NCI-H146 (cell line): ENCODE results near the gene RIGI.
"Not testable (repeated sequence)": the region's sequence is repeated elsewhere in the genome, so short reads cannot be mapped to it uniquely, and the experiment has no call there.

Experiments
- DNase-seq: peaks from one replicate; lab custom pipeline; 2025; lab: John Stamatoyannopoulos, UW

RIGI gene

DNA sequence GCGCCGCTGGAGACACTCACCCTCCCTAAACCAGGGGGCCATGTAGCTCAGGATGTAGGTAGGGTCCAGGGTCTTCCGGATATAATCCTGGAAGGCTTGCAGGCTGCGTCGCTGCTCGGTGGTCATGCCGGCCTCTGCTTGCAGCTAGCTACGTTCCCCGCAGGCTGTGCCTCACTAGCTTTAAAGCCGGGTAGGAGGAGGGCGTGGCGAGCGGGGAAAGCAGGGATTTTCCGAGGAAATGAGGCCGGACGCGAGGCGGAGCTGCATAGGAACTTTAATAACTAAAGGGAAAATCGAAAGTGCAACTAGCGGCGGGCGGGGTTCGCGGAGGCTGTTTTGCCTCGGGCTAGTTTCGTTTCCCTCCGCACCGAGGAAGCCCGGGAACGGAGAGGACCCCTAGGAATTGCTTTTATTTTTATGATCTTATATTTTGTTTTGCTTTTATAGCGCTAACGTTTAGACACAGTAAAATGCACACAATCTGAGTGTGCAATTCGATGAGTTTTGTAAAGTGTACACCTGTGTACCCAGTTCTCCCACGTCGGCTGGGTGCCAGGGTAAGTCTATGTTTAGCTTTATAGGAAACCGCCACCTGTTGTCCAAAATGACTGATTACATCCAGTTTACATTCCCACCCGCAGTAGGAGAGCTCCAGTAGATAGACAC is at the start of gene RIGI:
Gene RIGI, minus strand, starts transcription at position 156 of the 666 bp plus-strand sequence. Its CDS starts 30 bp downstream, at position 126.
- peak; percentile 94 for DNase-seq

DNA sequence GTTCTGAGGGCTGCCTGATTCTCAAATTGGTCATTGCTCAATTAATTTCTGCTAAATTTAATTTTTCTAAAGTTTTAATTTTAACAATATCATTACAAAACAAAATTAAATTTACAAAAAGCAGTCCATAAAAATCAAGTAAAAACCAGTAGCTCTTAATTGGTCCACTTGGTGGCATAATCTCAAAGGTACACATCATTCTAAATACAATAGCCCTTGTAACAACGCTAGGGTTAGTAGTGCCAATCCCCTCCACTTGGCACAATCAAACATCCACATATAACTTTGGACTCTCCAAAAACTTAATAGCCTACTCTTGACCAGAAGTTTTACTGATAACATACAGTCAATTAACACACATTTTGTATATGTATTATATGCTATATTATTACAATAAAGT is 48.9 kb upstream of the RIGI start:
- DNase-seq, result no peak

DNA sequence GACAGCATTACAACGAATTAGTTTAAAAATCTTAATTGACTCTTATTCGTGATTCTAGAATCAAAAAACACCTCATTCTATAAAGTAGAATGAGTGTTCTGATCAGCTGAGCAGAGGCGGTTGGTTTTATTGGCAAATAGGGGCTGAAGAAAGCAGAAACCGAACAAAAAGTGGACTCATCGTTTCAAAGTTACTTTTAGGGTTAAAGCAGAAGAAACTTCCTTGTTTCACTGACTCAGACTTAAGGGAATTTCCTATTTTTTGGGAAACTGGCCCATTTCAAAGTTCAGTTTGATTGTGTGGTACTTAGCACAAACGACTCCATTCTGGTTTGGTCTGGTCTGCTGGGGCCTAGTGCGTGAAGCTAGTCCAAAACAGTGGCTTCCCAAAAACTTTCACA is 47.8 kb upstream of the RIGI start:
- DNase-seq, result no peak

DNA sequence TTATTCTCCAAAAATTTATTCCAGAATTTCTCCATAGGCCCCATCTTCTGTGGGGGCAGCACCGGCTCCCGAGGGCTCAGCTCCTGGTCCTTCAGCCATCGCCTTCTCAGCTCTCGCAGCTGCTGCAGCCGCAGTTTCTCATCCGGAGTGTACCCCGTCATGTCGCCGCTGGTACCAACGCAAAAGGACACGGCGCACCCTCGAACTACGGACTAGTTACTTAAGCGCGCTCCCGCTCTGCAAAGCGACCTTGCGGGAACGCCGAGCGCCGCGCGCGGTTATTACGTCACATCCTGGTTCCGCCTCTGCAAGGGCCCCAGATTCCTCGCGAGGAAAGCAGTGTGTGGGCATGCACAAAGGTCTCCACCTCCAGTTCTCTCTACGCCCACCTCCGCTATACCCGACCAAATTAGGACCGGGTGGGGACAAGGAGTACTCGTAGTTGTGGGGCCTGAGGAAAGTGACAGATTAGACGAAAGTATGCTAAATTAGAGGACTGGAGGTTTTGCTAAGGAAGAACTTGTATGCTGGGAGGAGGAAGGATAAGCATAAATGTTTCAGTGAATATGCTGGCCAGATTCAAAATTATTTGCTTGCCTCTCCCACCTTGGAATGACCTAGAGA is 47.0 kb upstream of the RIGI start, which contains the start of gene NDUFB6:
Gene NDUFB6, minus strand, starts transcription at position 260 of the 624 bp plus-strand sequence. Its CDS starts 99 bp downstream, at position 161.
- peak; percentile 95 for DNase-seq

DNA sequence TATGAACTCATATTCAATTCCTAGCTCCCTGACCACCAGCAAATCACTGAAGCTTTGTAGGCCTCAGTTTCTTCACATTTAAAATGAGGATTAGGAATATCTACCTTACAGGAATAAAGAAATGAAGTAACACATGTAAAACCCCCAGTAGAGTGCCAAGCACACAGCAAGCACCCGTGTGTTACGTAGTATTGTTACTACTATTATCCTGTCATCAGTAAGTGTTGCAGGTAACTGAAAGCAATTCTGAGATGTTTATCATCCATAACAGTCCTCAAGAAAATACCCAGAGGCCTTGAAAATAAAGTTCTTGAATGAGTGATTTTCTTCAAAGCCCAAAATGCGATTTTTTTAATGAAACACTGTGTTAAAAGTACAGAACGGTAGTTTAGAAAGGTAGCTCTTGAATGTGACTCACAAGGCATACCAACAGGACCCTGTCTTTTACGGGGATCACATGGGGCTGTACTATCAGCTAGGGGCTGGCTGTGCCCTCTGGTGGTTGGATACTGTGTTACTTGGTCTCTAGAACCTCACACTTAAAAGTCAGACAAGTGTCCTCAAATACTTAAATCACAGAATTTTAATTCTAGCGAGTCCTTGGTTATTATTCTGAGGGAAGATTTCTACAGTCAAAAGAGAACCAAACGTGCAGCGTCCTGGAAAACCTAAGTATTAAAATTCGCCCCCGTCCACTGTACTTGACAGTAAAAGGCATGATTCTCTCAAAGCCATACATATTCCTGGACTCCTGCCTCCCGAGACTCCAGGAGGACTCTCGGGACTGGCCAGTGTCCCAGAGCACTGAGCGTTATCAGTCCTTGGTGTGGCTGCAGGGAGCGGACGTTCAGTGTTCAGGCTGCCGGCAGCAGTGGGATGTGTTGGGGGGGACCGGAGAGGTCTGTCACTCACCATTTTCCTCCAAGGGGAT is 46.2 kb upstream of the RIGI start:
- DNase-seq, result peak; percentile 72

DNA sequence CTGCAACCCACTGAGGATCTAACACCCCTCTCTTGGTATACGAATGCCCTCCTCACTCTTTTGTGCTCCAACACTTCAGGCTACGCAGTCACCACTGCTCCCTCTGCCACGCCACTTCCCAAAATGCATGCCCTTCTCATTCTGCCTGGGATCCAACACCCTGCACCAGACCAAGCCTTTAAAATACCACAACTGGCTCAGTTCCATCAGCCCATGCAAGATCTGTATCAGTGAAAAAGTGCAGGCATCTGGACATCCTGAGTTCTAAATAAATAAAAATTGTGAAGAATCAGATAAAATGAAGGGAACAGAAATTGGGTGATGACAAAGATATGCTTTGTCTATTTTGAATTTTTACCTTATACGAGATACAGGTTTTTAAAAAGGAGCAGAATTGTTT is 44.3 kb upstream of the RIGI start:
- DNase-seq, result no peak

DNA sequence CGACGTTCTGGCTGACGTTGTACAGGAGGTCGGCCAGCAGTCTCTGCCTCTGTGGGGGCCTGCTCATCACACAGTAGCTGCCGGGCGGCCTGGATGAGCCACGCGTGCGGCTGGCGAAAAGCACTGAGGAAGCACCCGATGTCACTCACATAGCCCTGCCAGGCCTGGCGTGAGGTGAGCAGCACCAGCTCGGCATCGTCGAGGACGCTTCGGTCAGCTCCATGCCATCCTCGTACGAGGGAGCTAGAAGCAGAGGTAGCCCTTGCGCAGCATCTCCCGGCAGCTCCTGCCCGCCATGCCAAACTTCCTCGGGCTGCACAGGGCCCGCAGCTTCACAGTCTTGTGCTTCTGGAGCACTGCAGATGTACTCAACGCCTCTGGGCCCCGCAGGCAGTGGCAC is 40.8 kb upstream of the RIGI start:
- DNase-seq, result no peak

DNA sequence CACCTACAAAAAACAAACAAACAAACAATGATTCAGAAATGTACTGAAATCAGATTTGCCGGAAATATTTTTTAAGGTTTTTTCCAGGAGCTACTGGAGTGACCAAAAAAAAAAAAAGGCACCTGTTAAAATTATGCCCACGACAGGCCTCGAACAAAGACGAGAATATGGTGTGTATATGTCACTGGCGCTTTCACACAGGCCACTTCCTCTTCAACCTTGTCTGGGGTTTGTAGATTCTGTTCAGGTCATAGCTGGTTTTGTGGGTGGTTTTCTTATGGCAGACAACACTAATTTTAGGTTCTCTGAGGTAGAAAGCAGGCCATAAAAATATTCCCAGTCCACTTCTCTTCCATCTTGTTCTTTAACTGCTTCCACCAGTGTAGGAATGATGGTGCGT is 40.0 kb upstream of the RIGI start:
- DNase-seq, result no peak

DNA sequence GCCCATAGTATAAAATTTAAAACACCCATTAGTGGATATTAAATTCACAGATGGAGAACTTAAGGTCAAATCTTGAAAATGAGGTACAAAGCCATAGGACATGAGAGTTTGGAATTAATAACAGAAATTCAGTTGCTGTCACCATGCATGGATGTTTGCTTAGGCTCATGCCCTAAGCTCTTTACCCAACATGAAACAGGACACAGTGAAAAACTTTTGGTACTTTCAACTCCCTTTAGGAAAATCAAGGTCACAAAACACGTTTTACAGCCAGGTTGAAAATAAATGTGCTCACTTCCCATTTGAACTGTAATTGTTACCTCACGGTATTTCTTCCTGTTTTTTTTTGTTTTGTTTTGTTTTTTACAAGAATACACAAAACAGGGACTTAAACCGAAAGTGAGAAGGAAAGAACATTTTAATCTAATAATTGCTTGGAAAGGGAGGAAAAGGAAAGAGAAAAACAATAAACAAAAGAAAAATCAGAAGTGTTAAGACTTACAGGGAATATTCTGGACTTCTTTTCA is 32.5 kb upstream of the RIGI start:
- no peak for DNase-seq

DNA sequence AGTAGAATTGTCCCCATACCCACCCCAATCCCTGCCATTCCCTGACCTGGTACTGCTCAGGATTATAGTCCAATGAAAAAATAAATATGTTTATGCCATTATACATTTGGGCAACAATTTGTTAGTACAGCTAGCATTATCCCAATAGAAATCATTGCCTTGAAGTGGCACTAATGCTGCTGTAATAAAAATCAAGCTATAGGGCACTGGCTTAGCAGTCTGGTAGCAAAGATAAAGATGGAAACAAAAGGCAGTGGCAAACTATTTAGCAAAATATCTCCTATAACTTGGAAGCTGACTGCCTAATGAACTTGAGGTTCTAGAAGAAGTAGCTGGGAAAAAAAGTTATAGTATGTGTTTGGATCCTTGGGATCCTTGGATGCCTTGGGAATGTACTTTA is 28.6 kb upstream of the RIGI start:
- DNase-seq, result no peak

DNA sequence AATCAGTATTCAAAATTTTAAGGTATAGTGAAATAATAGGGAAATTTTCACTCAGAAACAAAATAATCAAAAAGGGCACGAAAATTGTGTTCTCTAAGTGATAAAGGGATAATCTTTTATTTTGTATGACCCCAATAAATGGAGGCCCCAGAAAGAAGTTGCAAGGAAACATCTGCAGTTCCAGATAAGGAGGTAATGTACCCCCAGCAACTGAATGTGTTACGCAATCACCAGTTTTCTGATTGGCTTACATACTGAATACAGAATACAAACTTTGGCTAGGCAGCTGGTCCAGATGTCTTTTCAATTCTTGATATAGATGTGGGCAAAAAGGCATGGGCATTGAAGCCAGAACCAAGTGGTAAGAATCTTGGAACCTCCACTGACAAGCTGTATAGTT is 28.1 kb upstream of the RIGI start:
- no peak for DNase-seq

DNA sequence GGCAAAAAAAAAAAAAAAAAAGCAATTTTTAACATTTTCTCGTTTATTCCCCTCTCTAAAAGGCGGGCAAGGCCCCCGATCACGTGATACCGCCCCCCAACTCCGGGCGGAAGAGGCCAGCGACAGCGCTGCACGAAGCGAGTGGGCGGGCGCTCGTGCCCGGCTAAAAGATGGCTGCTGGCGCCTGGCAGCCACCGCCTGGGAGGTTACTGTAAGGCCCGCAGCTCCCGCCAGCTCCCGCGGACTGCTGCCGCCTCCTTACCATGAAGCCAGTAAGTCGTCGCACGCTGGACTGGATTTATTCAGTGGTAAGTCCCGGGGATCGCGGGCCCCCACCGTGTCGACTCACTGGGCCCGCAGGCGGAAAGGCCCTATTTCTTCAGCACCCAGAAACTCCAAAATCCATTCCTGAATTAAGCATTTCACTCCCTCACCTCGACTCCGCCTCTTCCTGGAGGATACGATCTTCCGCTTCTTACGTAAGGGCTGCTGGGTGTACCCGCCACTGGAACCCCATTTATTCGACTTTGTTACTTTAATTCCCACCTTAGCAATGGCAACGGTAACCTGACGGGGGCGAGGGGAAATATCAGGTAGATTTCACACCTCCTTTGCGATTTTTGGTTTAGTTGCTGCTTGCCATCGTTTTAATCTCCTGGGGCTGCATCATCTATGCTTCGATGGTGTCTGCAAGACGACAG is 26.3 kb upstream of the RIGI start, which contains the start of the genes SMIM27 and TOPORS:
Gene SMIM27, plus strand, starts transcription at position 156 of the 701 bp plus-strand sequence. Its CDS starts 108 bp downstream, at position 264.
Gene TOPORS, minus strand, starts transcription at position 415 of the 701 bp plus-strand sequence. Its CDS starts 150 bp downstream, at position 265.
- DNase-seq, result peak; percentile 94

DNA sequence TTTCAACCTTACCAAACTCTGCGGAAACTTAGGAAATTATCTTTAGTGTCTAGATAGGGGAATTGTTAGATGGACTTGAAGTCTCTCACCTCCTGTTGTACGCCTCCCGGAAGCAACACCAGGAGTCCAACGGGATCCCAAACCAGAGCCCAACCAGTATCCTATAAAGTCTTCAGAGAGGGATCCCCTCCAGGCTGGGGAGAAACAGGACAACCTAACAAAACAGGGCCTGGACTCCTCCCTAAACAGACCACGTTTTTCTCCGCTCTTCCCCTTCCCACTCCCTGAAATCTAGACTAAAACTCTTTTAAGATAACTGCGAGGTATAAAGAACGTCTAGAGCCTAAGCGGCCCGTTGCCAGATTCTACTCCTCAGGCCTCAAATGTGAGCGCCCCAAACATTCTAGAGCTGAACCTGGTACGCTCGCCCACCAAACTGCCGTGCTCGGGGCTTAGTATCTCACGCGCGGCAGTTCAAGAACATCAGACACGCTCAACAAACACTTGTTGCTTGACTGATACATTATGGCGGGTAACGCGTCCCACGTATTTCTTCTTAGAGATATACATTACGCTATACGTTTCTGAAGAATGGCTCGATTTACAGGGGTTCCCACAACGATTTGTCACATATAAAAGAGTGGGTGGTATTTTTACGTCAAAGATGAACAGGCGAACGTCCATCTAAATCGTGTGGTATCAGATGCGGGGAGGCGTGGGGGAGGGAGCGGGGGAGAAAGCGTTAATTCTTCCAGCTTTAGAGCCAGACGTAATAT is 25.5 kb upstream of the RIGI start:
- DNase-seq, result peak; percentile 75

DNA sequence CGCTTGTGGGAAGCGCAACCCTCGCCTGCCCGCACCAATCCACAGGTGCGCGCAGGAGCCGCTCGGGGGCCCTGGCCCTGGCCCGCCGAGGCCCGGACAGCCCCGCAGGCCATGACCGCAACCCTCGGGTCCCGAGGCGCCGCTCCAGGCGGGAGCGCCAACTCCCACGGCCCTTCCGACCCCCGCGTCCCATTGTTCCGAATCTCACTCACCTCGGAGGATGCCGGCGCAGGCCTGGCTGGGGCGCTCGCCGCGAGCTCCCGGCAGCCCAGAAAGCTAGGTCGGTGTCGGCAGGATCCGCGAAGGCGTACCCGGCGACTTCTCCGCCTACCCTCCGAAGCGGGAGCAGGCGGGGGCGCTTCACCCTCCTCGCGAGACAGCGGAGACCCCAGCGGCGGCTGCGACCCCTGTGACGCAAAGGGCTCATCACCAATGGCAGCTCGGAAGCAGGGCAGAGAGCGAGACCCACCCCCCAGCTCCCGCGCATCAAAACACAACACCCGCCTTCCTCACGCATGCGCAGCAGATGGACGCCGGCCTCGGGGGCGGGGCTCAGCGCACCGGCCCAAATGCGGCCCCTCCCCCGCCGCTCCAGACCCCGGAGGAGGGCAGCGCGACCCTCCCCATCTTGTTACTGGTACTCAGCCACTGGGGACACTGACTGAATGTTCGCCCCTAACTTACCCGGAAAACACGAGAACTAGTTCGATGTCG is 24.7 kb upstream of the RIGI start:
- peak; percentile 98 for DNase-seq

DNA sequence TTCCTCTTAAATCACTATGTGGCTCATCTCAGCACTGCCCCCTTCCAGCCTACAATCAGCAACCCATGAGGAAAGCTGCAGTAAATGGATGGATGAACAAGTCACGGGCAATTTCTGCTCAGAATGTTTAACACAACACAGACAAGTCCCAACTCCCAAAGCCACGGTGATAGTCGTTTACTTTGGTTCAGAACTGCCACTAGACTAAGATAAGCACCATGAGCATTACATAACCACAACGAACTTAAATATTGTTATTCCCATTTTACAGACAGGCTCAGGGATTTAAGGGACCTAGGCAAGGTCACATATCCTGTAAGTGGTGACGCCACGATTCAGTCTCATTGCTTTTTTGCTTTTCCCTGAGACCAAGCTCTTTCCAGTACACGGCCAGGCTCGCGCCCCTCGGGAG is 24.2 kb upstream of the RIGI start:
- DNase-seq, result no peak

DNA sequence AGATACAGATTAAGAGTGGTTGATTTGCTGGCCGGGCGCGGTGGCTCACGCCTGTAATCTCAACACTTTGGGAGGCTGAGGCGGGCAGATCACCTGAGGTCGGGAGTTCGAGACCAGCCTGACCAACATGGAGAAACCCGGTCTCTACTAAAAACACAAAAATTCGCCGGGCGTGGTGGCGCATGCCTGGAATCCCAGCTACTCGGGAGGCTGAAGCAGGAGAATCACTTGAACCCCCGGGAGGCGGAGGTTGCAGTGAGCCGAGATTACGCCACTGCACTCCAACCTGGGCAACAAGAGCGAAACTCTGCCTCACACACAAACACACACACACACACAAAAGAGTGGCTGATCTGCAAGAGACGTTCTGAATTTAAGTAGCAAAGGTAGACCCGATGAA is 22.2 kb upstream of the RIGI start:
- DNase-seq, result not testable (repeated sequence)

DNA sequence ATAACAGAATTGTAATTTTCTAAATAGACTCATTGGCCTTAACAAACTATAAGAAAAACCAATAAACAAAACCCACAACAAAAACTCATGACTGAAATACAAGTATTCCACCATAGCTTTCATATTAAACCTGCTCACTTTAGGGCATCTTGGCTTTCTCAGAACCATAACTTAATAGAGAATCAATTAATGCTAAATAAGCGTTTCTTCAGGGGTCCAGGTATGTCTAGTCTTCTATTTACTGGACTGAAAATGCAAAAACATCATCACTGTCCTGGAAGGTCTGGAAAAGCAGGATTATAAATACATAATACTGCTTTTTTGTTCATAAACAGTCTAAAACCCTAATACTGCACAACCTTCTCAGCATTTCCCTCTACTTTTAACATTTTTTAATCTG is 19.9 kb upstream of the RIGI start:
- no peak for DNase-seq

DNA sequence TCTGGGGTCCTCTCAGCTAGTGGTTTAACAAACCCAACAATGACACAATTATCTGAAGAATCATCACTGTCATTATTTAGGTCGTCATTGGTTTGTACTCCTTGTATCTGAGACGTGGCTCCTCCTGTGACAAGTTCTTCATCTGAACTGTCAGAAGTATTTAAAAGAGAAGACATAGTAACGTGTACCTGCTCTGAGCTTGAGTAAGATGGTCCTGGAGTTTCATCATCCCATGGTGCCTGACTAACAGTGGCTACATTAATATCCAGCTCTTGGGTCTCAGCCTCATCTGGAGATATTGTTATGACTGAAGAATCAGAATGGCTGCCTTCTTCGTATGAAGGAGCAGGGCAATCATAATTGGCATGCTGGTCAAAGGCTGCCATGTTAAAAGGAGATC is 17.1 kb upstream of the RIGI start:
- DNase-seq, result no peak

DNA sequence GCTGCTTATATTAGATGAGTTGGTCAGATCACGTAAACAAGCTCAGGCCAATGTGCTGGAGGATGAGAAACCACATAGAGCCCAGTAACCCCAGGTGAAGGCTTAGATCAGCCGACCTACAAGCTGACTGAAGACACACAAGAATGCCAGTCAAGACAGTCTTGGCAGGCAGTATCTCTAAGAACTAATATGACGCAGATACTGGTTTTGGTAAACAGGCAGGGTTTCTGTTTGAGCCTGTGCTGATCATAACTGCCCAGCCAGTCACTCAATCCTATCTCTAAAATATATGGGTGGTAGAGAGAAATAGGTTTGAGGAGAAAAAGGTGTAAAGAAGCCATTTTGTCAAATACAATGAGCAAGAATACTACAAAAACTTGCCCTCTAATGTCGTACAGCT is 7.8 kb upstream of the RIGI start:
- no peak for DNase-seq

DNA sequence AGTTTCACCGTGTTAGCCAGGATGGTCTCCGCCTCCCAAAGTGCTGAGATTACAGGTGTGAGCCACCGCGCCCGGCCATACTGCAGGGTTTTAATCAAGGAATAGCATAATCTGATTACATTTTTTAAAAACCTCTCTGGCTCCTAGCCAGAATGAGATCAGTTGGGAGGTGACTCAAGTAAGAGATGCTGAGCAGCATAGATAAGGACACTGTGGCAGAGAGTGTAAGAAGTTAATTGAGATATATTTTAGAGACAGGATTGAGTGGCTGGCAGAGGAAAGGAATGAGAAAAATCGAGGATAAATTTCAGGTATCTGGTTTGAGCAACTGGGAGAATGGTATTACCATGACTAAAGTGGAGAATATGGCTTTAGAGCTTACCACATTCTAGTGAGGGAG is 7.3 kb upstream of the RIGI start:
- no peak for DNase-seq
